Mammary epithelial cell (primary cell): Measurements from ENCODE around the gene NFATC3.

Experiments
- EZH2 ChIP-seq: IDR thresholded peaks from 2 replicates; pipeline ENCODE4 v1.6.1; 2012; ENCODE audit warnings: low read length, inconsistent platforms, borderline replicate concordance
- TF ChIP-seq, protein P1 (sequence below), 2 donors: IDR thresholded peaks in 1 of 2; conservative IDR thresholded peaks in 1 of 2; 2 replicates each; pipeline ENCODE4 v1.5.1; 2011 to 2012; ENCODE audit warnings: inconsistent platforms in 2 of 2, low read length in 2 of 2, mild to moderate bottlenecking in 2 of 2, control low read depth in 1 of 2, low read depth in 1 of 2; ENCODE audit not compliant: insufficient read depth in 1 of 2; ENCODE audit errors: extremely low read depth in 1 of 2

DNA sequence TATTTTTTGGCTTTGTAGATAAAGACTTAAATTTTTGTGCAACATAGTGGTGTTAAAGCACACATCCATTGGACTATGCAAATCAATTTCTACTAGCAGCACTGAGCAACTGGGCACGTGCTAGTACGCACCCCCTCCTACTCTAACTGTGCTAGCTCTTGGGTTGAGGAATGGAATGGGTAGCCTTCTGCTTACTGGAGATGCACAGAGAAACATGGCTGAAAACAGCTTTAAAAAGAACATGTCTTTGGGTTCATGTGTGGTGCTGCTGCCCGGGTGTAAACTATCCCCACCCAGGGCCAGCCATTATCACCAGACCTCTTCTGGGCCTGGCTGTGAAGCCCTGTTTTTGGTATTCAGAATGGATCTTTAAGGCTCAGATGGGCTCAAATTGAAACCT, 143.5 kb downstream of the NFATC3 start:
- TF ChIP-seq, protein P1, sequence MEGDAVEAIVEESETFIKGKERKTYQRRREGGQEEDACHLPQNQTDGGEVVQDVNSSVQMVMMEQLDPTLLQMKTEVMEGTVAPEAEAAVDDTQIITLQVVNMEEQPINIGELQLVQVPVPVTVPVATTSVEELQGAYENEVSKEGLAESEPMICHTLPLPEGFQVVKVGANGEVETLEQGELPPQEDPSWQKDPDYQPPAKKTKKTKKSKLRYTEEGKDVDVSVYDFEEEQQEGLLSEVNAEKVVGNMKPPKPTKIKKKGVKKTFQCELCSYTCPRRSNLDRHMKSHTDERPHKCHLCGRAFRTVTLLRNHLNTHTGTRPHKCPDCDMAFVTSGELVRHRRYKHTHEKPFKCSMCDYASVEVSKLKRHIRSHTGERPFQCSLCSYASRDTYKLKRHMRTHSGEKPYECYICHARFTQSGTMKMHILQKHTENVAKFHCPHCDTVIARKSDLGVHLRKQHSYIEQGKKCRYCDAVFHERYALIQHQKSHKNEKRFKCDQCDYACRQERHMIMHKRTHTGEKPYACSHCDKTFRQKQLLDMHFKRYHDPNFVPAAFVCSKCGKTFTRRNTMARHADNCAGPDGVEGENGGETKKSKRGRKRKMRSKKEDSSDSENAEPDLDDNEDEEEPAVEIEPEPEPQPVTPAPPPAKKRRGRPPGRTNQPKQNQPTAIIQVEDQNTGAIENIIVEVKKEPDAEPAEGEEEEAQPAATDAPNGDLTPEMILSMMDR (conservative IDR thresholded peaks at IDR 0.05 in 1 of 2, IDR thresholded peaks at IDR 0.05 in 1 of 2; ENCODE audit: extremely low read depth in 1 of 2, insufficient read depth in 1 of 2, low read depth in 1 of 2, low read length in 2 of 2): no peak
- TF ChIP-seq EZH2: no peak
